OCI-M1 (cell line): ENCODE data around the gene BICDL1.

ENCODE experiments used
- DNase-seq: peaks from one replicate; lab custom pipeline; 2025; lab: John Stamatoyannopoulos, UW

Gene BICDL1

DNA sequence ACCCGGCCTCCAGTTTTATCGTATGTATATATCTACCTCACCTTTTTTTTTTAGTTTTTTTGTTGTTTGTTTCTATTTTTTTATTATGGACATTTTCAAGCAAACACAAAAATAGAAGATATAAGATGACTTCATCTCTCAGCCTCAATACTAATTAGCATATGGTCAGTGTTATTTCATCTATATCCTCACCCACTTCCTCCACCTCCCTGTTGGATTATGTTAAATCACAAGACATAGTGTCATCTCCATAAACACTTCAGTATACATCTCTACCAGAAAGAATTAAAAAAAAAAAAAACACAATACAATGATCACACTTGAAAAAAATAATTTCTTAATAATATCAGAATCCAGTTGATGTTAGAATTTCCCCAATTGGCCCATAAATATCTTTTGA lies 92.6 kb downstream of the BICDL1 start:
- DNase-seq = no peak

DNA sequence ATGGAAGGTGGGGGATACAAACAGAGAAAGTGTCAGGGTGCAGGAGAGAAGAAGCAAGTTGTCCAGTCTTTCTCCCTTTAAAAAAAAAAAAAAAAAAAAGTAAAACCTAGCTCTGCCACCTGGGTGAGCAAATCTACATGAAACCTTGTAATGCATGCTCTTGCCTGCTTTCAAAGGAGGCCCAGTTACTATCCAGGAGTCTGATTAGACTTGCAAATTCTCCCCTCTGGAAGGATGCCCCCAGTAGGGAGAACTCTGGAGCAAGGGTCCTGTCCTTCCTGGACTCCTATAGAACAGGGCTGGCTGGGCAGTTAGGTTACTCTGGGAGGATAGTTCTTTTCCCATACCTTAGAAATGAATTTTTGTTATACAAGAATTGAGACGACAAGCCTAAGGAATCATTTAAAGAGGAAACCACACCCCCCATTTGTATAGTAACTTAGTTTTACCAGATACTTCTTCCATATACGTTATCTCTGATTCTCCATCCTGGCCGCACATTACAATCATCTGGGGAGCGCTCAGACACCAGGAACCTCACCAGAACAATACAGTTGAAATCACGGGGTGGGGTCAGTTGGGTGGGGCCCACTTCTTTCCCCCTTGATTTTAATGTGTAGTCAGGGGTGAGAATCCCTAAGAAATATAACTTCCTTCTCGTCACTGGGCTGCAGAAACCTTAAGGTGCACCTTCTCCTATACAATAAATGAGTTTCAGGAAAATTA lies 97.0 kb downstream of the BICDL1 start:
- DNase-seq = peak; percentile 44

GRCh38 chr12:120086801-120087621 lies 98.0 kb downstream of the BICDL1 start:
- DNase-seq = peak; percentile 99

GRCh38 chr12:120089105-120089504 lies 100.1 kb downstream of the BICDL1 start:
- peak; percentile 10 for DNase-seq

GRCh38 chr12:120089796-120090195 lies 100.8 kb downstream of the BICDL1 start:
- no peak for DNase-seq

DNA sequence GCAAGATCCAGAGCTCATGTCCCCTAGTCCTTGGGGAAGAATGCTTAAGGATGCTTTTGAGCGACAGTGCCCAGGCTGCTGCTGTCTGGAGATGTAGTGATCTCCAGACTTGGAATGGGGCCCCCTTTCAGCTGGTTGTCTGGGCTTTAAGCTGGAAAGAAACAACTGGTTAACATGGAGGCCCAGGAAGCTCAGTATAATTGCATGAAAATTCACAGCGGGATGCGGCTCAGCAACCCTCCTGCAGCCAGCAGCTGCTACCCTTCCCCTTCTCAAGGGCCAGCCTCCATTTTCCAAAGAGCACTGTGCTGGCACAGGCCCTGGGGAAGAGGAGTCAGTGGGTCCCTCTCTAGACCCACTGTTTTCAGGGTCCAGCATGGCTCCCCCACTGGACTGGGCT lies 101.2 kb downstream of the BICDL1 start:
- no peak for DNase-seq

GRCh38 chr12:120090626-120091295 lies 101.7 kb downstream of the BICDL1 start:
- DNase-seq = no peak

DNA sequence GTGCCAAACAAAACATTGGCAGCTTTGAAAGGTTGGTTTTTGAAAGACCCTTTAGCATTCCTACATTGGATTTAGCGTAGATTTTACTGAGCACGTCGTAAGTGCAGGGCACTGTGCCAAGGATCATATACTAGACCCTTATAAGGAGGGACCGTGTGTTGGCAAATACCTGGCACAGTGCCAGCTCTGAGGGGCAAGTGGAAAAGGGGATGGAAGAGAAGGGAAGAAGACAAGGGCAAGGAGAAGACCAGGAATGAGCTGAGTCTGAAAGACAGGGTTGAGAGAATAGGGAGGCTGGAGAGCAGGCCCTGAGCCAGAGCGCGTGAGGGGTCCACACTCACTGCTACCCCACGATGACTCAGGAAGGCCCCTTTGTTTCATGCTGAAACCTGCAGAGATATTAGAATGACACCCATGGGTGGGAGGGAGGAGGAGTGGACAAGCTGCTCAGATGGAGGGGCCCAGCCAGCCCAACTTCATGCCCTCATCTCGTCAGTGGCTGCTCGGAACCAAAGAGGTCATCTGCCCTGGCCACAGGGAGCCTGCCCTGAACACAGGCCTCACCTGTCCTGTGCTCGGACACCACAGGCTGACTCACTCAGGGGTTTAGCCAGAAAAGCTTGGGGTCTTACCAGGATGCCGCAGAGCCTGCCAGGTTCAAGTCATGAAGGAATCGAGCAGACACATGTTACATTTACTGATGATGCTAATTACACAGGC lies 102.5 kb downstream of the BICDL1 start:
- no peak for DNase-seq

GRCh38 chr12:120092551-120093335 lies 103.7 kb downstream of the BICDL1 start:
- no peak for DNase-seq

DNA sequence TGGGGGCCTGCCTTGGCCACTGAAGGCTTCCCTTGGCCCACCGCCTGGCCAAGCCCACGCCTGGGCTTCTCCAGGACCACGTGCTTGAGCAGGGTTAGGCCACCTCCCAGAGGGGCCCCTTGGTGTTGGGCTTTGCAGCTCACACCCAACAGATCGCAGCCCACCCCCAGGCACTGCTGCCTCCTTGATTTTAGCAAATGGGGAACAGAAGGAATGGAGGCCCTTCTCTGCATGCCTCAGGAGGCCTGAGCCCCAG lies 104.2 kb downstream of the BICDL1 start:
- no peak for DNase-seq

DNA sequence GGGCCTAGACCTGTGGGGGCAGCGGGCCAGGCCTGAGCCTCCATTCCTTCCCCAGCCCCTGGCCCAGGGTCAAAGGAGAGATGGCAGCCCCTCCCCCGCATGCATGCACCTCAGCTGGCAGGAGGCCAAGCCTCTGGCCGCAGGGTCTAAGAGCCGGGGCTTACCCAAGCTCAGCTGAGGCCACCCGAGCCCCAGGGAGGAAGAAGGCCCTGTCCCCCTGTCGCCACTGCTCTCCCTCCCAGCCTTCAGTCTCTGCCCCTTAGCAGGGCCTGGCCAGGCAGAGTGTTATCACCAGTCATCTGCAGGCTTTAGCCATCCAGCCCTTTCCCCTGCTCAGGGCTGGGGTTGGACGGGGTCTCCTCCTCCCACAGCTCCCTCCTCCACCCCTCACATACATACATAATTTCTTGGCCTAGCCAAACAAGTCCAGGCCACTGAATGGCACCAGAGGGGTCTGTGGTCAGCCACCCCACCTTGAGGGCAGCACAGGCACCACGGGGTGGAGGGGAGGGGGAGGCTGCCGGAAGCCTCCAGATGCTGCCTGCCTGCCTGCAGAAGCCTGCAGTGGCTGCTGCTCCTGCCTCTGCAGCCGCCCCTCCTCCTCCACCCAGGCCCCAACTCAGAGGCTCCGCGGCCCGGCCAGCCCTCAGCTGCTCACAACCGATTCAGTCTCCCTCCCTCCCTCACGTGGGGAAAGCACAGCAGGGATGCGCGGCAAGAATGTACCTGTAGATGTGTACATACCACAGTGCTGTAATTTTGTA lies 104.7 kb downstream of the BICDL1 start:
- no peak for DNase-seq

DNA sequence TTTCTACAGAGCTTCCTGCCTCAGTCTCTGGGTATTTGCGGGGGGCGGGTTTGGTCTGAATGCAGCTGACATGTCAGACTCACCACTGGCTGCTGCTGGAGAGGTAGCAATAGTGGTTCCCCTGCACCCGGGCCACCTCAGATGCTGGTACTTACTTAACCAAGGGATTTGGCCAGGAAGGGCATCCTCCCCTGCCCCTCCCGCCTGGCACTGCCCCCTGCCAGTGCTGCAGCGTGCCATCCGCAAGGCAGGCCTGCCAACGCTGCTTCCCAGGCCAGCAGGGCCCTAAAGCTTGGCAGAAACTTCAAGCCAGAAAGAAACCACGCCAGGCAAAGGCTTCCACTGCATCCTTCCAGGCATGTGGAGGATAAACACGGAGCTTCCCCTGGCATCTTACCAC lies 105.4 kb downstream of the BICDL1 start:
- no peak for DNase-seq

- DNase-seq = no peak
These were observed 106.3 kb downstream of the BICDL1 start for GRCh38 chr12:120095331-120095730.

DNA sequence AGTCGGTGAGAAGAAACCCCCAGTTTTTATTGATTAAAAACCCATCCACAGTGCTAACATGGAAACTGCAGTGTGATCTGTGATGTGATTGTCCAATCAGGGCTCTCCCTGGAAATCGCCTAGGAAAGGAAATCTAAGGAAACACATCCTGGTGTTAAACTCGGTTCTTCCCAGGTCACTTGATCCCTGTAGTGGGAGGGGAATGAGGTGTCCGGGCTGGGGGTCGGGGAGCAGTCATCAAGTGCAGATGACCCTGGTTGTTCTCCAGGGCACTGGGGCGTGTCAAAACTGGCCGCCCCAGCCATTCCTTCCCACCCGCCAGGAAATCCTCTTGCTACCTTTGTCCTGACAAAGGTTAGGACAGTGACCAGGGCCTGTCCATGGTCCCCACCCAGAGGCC lies 106.7 kb downstream of the BICDL1 start:
- no peak for DNase-seq

GRCh38 chr12:120096671-120097202 lies 107.7 kb downstream of the BICDL1 start:
- DNase-seq = no peak

DNA sequence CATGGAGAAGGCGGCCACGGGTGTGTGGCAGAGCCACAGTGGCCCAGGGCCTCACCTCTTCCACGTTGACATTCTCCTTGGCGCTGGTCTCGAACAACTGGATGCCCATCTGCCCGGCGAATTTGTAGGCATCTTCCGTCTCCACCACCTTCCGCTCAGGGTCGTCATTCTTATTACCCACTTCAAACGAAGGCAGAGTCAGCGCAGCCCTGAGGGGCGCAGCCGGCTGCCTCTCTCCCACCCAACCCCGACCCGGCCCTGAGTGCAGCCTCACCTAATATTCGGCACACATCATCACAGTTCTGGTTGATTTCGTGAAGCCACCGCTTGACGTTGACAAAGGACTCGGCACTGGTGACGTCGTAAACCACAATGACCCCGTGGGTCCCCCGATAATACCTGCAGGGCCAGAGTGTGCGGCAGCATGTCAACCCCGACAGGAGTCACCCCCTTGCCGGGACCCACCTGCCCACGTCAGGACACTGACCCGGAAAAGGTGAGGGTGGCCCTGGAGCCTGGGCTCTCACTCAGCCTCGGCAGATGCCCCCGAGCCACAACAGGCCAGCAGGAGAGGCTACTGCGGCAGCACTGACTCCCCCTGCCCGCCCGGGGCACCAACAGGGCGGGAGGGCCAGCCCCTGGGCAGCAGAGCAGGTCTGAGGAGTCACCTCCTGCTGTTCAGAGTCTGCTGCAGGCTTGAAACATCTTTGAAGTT lies 109.9 kb downstream of the BICDL1 start:
- no peak for DNase-seq

GRCh38 chr12:120099738-120100137 lies 110.7 kb downstream of the BICDL1 start:
- no peak for DNase-seq

DNA sequence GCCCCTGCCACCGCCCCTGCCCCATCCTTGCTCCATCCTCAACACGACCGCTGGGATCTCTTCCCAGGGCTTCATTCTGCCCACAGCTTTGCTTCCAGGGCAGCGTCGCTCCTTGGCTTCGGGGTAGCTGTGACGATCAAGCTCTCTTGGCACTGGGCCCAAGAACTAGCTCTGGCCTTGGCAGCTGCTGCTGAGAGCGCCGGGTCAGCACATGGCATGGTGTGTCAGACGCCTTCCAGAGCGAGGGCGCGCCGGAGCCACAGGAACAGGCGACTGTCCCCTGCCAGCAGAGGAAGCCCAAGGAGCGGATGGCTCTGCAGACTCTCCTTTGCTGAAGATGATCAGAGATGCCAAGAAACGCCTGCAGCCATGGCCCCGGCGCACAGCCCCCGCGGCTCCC lies 111.6 kb downstream of the BICDL1 start:
- no peak for DNase-seq

- no peak for DNase-seq
These were observed 112.1 kb downstream of the BICDL1 start for GRCh38 chr12:120101182-120101581.

DNA sequence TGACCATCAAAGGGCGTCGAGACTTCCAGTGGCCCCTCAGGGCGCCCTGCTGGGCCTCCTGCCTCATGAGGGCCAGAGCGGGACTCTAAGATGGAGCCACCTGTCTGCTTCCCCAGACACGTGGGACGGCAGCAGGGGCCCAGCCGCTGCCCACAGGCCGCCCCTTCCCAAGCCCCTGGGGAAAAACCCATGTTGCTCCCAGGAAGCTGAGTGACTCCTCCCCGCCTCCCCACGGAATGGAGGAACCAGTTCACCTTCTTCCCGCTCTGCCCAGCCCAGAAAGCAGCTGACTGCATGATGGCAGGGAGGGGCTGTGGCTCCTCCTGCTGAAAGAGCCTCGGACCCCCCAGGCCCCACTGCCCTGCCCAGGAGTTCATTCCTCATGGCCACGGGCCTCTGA lies 112.6 kb downstream of the BICDL1 start:
- no peak for DNase-seq
